H4 (cell line): ENCODE measurements around the gene CLEC14A. TPM values are rescaled to one million over a fixed set of nuclear protein-coding genes. Genes with fewer than 3 reads are reported as not detected.

Source experiments
- DNase-seq: peaks from one replicate; pipeline ENCODE4 v3.0.0-alpha.2; 2015; ENCODE audit warnings: low spot score
- total RNA-seq: library from RNA; depleted of rRNA; stranded (reverse); fragments of >200 nt; shearing (Covaris generic); gene quantifications from 2 replicates; pipeline ENCODE4 v1.2.3, GENCODE V29; 2014; rRNA removed

The CLEC14A gene
- total RNA-seq, 1 experiment from 2014 or later = not detected

GRCh38 chr14:38205949-38206665, 49.8 kb downstream of the CLEC14A start:
- no peak for DNase-seq

- DNase-seq = no peak
These were observed 50.6 kb downstream of the CLEC14A start for GRCh38 chr14:38205119-38205813.

- DNase-seq = no peak
These were observed 51.2 kb downstream of the CLEC14A start for GRCh38 chr14:38204719-38205115.

Other genes with a start within 250 kb of the CLEC14A start
- not detected in 2 replicates for gene SSTR1, start 48.2 kb downstream of the CLEC14A start, total RNA-seq